Measurements from ENCODE around the gene CEBPA.

The CEBPA gene

GRCh38 chr19:33274663-33275558, 27.4 kb downstream of the CEBPA start:
- in situ Hi-C loops (cut with HindIII; ENCODE audit: low sequenced_read_pairs): no loop called here

GRCh38 chr19:33273881-33274662, 28.3 kb downstream of the CEBPA start:
- in situ Hi-C loops (cut with HindIII; ENCODE audit: low sequenced_read_pairs): no loop called here

- in situ Hi-C loops (cut with HindIII; ENCODE audit: low sequenced_read_pairs): no loop called here
Observed at GRCh38 chr19:33273065-33273736, 29.1 kb downstream of the CEBPA start.

- in situ Hi-C loops (cut with HindIII; ENCODE audit: low sequenced_read_pairs): no loop called here
Observed at GRCh38 chr19:33271246-33272021, 30.9 kb downstream of the CEBPA start.

- in situ Hi-C loops (cut with HindIII; ENCODE audit: low sequenced_read_pairs): no loop called here
Observed at GRCh38 chr19:33270769-33271168, 31.6 kb downstream of the CEBPA start.

GRCh38 chr19:33269016-33269415, 33.3 kb downstream of the CEBPA start:
- in situ Hi-C loops (cut with HindIII; ENCODE audit: low sequenced_read_pairs): no loop called here

- in situ Hi-C loops (cut with HindIII; ENCODE audit: low sequenced_read_pairs): no loop called here
Observed at GRCh38 chr19:33268162-33268991, 34.0 kb downstream of the CEBPA start.

GRCh38 chr19:33267706-33268105, 34.6 kb downstream of the CEBPA start:
- in situ Hi-C loops (cut with HindIII; ENCODE audit: low sequenced_read_pairs): no loop called here

- in situ Hi-C loops (cut with HindIII; ENCODE audit: low sequenced_read_pairs): no loop called here
Observed at GRCh38 chr19:33266974-33267484, 35.3 kb downstream of the CEBPA start.

GRCh38 chr19:33264881-33265445, 37.4 kb downstream of the CEBPA start:
- in situ Hi-C loops (cut with HindIII; ENCODE audit: low sequenced_read_pairs): no loop called here

- in situ Hi-C loops (cut with HindIII; ENCODE audit: low sequenced_read_pairs): no loop called here
Observed at GRCh38 chr19:33263325-33264023, 38.9 kb downstream of the CEBPA start.

GRCh38 chr19:33261511-33262189, 40.7 kb downstream of the CEBPA start:
- in situ Hi-C loops (cut with HindIII; ENCODE audit: low sequenced_read_pairs): no loop called here

GRCh38 chr19:33260628-33261418, 41.5 kb downstream of the CEBPA start:
- in situ Hi-C loops (cut with HindIII; ENCODE audit: low sequenced_read_pairs): no loop called here

GRCh38 chr19:33259539-33259938, 42.8 kb downstream of the CEBPA start:
- in situ Hi-C loops (cut with HindIII; ENCODE audit: low sequenced_read_pairs): no loop called here

- in situ Hi-C loops (cut with HindIII; ENCODE audit: low sequenced_read_pairs): no loop called here
Observed at GRCh38 chr19:33257828-33258227, 44.5 kb downstream of the CEBPA start.

- in situ Hi-C loops (cut with HindIII; ENCODE audit: low sequenced_read_pairs): no loop called here
Observed at GRCh38 chr19:33256261-33256660, 46.1 kb downstream of the CEBPA start.

GRCh38 chr19:33255781-33256180, 46.6 kb downstream of the CEBPA start:
- in situ Hi-C loops (cut with HindIII; ENCODE audit: low sequenced_read_pairs): no loop called here

Measured in DLD1 (cell line).